ENCODE results near the gene CD7.

CD7 gene

GRCh38 chr17:82314012-82314726, 3.2 kb downstream of the CD7 start:
- DNase-seq = peak; percentile 1

- DNase-seq = no peak
Observed at GRCh38 chr17:82313195-82314011, 4.0 kb downstream of the CD7 start.

GRCh38 chr17:82311971-82312370, 5.4 kb downstream of the CD7 start:
- no peak for DNase-seq

- DNase-seq = no peak
Observed at GRCh38 chr17:82310877-82311276, 6.5 kb downstream of the CD7 start.

DNA sequence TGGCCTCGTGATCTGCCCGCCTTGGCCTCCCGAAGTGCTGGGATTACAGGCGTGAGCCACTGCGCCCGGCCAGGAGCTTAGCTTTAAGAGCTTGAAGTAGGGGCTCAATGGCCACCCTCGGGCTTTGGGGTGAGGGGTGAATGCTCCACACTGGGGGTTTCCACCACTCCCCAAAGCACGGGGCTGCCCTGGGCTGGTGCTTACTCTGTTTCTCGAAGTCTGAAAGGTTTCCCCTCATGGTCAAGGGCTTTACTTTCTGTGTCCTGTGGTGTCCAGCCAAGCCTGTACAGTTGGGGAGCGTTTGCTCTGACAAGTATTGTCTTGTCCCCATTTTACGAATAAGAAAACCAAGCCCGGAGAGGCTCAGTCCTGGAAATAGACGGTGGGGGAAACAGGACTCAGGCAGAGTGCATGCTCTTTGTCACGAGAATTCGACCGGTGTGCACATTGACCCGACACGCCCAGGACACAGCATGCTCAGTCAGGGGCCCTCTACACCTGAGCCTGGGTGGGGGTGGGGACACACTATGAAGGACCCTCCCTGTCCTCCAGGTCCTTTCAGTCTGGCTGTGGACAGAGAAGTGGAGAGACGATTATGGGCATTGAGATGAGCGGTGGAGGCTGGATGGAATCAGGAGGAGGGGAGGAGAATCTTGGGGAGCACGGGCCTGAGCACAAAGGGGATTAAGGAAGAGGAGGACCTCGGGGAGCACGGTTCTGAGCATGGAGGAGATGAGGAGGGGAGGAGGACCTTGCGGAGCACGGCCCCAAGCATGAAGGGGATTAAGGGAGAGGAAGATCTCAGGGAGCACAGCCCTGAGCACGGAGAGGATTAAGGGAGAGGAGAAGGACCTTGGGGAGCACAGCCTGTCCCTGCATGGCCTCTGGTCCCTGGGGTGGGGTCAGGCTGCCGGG, 7.5 kb downstream of the CD7 start:
- DNase-seq = no peak

GRCh38 chr17:82305727-82306300, 11.6 kb downstream of the CD7 start:
- no peak for DNase-seq

DNA sequence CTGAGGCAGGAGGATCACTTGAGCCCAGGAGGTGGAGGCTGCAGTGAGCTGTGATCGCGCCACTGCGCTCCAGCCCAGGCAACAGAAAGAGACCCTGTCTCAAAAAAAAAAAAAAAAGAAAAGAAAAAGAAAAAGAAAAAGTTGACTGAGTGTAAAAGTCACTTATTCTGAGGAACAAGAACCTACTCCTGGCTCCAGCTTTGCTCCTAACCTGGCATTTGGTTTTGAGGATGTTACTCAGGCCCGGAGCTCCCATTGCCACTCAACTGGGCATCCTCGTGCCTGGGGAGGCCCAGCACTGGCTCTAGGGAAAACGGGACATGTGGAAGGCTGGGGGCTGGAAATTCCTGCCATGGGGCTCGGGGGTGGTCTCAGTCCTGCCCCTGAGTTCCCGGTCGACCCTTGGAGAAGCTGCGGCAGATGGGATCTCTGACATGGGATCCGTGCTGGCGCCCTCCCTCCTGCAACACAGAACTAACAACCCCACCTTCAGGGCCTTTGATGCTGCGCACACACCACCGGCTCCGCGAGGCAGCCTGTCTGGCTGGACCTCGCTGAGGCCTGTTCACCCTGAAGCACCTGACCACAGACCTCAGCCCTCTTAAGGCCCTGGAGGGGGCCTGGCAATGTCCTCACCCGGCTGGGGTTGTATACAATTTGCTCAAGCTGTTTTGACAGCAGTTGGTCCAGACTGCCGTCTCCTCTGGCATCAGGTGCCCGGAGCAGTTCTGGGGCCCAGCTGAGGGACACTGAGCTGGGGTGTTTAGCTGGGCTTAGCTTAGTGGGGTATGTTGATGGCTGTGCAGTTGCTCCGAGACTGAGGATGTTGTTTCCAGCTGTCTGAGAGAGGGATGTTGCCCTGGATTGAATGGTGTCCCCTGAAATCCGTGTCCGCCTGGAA, 12.3 kb downstream of the CD7 start:
- DNase-seq = no peak

- DNase-seq = no peak
Observed at GRCh38 chr17:82303944-82304808, 13.2 kb downstream of the CD7 start.

DNA sequence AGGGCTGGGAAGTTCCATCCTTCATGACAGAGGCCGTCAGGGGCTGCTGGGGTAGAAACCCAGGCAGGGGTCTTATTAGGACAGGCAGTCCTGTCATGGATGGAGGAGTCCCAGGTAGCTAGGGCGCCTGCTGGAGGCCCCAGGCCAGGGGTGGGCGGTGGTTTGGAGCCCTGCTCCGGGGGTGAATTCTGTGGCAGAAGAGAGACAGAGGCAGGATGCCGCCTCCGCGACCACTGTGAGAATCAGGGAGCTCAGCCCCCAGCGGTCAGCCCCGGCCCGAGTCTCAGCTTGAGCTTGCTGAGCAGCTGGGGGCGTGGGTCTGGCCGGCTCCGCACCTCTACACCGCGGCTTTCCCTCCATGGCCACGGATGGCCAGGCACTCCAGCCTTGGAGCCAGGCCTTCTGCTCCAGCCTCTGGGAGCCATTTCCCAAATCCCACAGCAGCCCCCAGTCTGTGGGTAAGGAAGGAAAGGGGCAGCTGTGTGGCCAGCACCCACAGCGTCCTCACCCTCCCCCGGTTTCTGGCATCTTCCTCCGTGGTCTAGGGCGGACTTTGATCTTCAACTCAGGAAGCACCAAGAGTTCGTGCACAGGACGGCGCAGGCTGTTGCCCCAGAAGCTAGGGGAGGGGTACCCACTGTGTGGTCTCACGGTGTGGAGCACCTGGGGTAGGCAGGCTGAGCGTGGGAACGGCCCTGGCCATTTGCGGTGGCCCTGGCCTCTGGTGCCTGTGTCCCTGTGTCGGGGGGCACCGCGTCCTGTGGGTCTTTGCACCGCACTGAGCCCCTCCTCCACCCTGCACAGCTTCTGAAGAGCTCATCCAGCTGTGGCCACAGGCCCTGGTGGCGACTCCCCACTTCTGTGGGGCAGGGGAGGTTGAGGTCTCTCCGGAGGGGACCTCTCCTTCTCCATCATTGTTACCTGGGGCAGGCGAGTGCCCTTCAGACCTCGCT, 14.1 kb downstream of the CD7 start:
- DNase-seq = peak; percentile 64

GRCh38 chr17:82302568-82302963, 14.8 kb downstream of the CD7 start:
- DNase-seq = peak; percentile 41

- DNase-seq = peak; percentile 70
Observed at GRCh38 chr17:82301916-82302567, 15.4 kb downstream of the CD7 start.

DNA sequence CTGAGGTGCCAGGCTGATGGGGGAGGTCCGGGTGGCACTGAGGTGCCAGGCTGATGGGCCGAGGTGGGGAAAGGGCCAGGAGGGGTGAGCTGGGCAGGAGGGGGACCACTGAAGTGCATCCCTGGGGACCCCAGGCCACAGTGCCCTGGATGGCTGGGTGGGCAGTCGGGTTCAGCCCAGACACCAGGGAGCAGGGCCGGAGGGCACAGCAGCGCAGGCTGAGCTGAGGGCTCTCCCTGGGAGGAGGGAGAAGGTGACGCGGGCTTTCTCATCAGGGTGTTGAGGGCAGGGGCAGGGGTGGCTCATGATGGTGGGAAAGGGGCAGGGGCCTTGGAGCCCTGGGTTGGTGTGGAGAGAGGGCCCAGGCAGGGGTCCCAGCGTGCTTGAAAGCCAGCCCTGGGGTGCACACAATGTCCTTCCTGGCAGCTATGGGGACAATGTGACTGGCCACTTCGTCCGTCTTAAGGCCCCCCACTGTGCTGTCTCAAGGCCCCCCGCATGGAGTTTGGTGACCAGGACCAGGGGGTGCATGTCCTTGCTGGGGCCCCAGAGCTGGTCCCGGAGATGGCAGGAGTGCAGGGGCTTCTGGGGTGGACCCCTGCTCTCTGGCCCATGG, 16.0 kb downstream of the CD7 start:
- DNase-seq = no peak

GRCh38 chr17:82300707-82301270, 16.6 kb downstream of the CD7 start:
- DNase-seq = peak; percentile 83

GRCh38 chr17:82300228-82300627, 17.2 kb downstream of the CD7 start:
- no peak for DNase-seq

- DNase-seq = peak; percentile 55
Observed at GRCh38 chr17:82299452-82299851, 18.0 kb downstream of the CD7 start.

DNA sequence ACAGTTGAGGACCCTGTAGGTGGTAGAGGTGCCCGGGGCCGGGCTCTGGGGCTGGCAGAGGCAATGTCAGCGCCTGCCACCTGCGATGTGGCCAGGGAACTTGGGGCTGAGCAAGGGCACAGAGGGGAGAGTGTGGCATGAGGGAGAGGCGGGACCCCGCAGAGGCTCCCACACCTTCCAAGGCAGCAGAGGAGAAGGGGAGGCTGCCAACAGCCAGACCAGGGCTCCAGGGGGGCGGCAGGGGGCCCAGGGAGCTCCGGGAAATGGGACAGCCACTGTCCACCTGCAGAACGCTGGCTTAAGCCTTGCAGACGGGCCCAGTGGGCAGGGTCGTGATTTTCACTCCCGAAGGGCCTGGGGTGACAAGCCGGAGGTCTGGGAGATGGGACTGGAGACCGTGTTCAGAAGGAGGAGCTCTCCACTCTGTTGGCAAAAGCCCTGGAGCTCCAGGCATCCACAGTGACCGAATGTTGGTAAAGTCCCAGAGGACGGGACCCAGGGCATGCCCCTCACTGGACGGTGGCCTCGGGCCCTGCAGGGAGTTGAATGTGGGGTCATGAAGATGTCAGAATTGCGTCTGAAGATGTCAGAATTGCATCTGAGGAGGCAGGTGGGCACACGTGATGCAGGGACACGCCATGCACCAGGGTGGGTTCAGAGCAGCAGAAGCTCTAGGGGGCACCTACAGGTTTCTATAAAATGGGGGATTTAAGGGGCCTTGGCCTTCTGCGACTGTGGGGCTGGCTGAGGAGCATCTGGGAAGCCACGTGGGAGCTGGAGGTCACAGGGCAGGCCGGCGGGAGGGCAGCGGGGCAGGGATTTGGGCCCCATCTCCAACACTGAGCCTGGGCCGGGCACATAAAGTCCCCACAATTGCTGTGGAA, 18.6 kb downstream of the CD7 start:
- no peak for DNase-seq

Measured in CD4-positive, alpha-beta T cell treated with Interleukin-6 for 4 hours (primary cell).